Measurements from ENCODE around the gene COL4A2.

COL4A2 gene

GRCh38 chr13:110463871-110464510, 156.9 kb downstream of the COL4A2 start:
- DNase-seq = no peak

- DNase-seq = no peak
Measured at GRCh38 chr13:110464556-110465333, 157.7 kb downstream of the COL4A2 start.

- no peak for DNase-seq
Measured at GRCh38 chr13:110465696-110466095, 158.6 kb downstream of the COL4A2 start.

- DNase-seq = no peak
Measured at GRCh38 chr13:110466266-110466915, 159.3 kb downstream of the COL4A2 start.

GRCh38 chr13:110467516-110468110, 160.5 kb downstream of the COL4A2 start:
- no peak for DNase-seq

GRCh38 chr13:110468986-110469495, 162.0 kb downstream of the COL4A2 start:
- no peak for DNase-seq

GRCh38 chr13:110469597-110469996, 162.5 kb downstream of the COL4A2 start:
- no peak for DNase-seq

- DNase-seq = no peak
Measured at GRCh38 chr13:110470272-110471009, 163.4 kb downstream of the COL4A2 start.

- no peak for DNase-seq
Measured at GRCh38 chr13:110471156-110471832, 164.2 kb downstream of the COL4A2 start.

- no peak for DNase-seq
Measured at GRCh38 chr13:110471833-110472162, 164.7 kb downstream of the COL4A2 start.

- DNase-seq = no peak
Measured at GRCh38 chr13:110472904-110473563, 165.9 kb downstream of the COL4A2 start.

- no peak for DNase-seq
Measured at GRCh38 chr13:110474713-110475112, 167.6 kb downstream of the COL4A2 start.

GRCh38 chr13:110475117-110475516, 168.0 kb downstream of the COL4A2 start:
- no peak for DNase-seq

- DNase-seq = no peak
Measured at GRCh38 chr13:110475550-110476219, 168.6 kb downstream of the COL4A2 start.

- DNase-seq = no peak
Measured at GRCh38 chr13:110476220-110476617, 169.1 kb downstream of the COL4A2 start.

- DNase-seq = no peak
Measured at GRCh38 chr13:110477706-110478245, 170.7 kb downstream of the COL4A2 start.

GRCh38 chr13:110478405-110479214, 171.5 kb downstream of the COL4A2 start:
- no peak for DNase-seq

- no peak for DNase-seq
Measured at GRCh38 chr13:110479215-110479545, 172.1 kb downstream of the COL4A2 start.

- DNase-seq = no peak
Measured at GRCh38 chr13:110479648-110480047, 172.6 kb downstream of the COL4A2 start.

GRCh38 chr13:110480161-110480560, 173.1 kb downstream of the COL4A2 start:
- DNase-seq = no peak

Data from activated CD4-positive, CD25-positive, alpha-beta regulatory T cell treated with anti-CD3 and anti-CD28 coated beads, Interleukin-2, amount 50 U/mL, for 72 hours (primary cell).